OCI-LY7 (cell line): ENCODE results near the gene FAP.

Experiments used
- CTCF ChIP-seq: fragments of 200-600 bp; sonication (generic); conservative IDR thresholded peaks from 2 replicates; pipeline ENCODE4 v1.5.1; 2014; ENCODE audit warnings: mild to moderate bottlenecking, antibody characterized with exemption, low read length, moderate library complexity, mixed read lengths
- EZH2phosphoT487 ChIP-seq: fragments of 200-600 bp; sonication (generic); IDR thresholded peaks from 2 replicates; pipeline ENCODE4 v1.6.1; 2018; ENCODE audit warnings: low read depth, borderline replicate concordance, mild to moderate bottlenecking, mixed run types, antibody characterized with exemption, low read length, moderate library complexity, mixed read lengths

- TF ChIP-seq CTCF = no peak
- TF ChIP-seq EZH2phosphoT487 = no peak
Observed at GRCh38 chr2:162199913-162200312, 43.3 kb downstream of the FAP start.
